HL-60 (cell line): Measurements from ENCODE around the gene NHERF2.

Experiments
- DNase-seq, 2 experiments: peaks; one replicate each; pipeline ENCODE4 v3.0.0-alpha.2; 2010 to 2020; ENCODE audit warnings: low read depth in 1 of 2, low spot score in 1 of 2
- H3K27ac ChIP-seq: fragments of 250-450 bp; sonication (Bioruptor Pico); replicated peaks from 2 replicates; pipeline ENCODE4 v1.5.1; 2020; ENCODE audit warnings: mild to moderate bottlenecking, moderate library complexity
- H3K27me3 ChIP-seq: fragments of 250-450 bp; sonication (Bioruptor Pico); 2 replicates; pipeline ENCODE4 v1.5.1; 2021; ENCODE audit warnings: mild to moderate bottlenecking, moderate library complexity; ENCODE audit not compliant: insufficient read depth, poor library complexity, severe bottlenecking
- H3K4me3 ChIP-seq: replicated peaks from 2 replicates; pipeline ENCODE4 v1.5.1; 2011; ENCODE audit warnings: mild to moderate bottlenecking, control low read depth, low read length; ENCODE audit not compliant: insufficient read depth
- CTCF ChIP-seq: IDR thresholded peaks from one replicate; pipeline ENCODE4 v1.5.1; 2011; ENCODE audit warnings: low read length, control low read depth, inconsistent platforms; ENCODE audit not compliant: insufficient read depth
- GABPA ChIP-seq: IDR thresholded peaks from 2 replicates; pipeline ENCODE4 v1.6.1; 2012; ENCODE audit warnings: low read depth
- POLR2AphosphoS5 ChIP-seq: IDR thresholded peaks from 2 replicates; pipeline ENCODE4 v1.6.1; 2012; ENCODE audit warnings: low read depth
- REST ChIP-seq: IDR thresholded peaks from 2 replicates; pipeline ENCODE4 v1.6.1; 2012; ENCODE audit warnings: low read depth; ENCODE audit not compliant: insufficient replicate concordance
- SPI1 ChIP-seq: IDR thresholded peaks from 2 replicates; pipeline ENCODE4 v1.6.1; 2012; ENCODE audit warnings: low read depth, mild to moderate bottlenecking, borderline replicate concordance

Gene NHERF2

GRCh38 chr16:1999866-2000514 is 26.7 kb upstream of the NHERF2 start:
- Histone ChIP-seq H3K4me3 (no peak overlapping the region), H3K27ac (no peak overlapping the region), H3K27me3 (no peaks in the 10 kb centered on the region)
- TF ChIP-seq REST: no peak
- no peak for TF ChIP-seq GABPA
- TF ChIP-seq CTCF: no peak
- no peak for DNase-seq

- DNase-seq: no peak
- no peaks in the 10 kb centered on the region for H3K27me3 ChIP-seq
- no peak overlapping the region for H3K27ac ChIP-seq
- TF ChIP-seq CTCF (no peak), POLR2AphosphoS5 (no peak), GABPA (no peak), REST (no peak), SPI1 (no peak)
- H3K4me3 ChIP-seq: no peak overlapping the region
These were observed 25.7 kb upstream of the NHERF2 start for GRCh38 chr16:2001035-2001434.

GRCh38 chr16:2001456-2002355 is 25.0 kb upstream of the NHERF2 start:
- no peak for TF ChIP-seq POLR2AphosphoS5
- no peak for TF ChIP-seq CTCF
- no peak for TF ChIP-seq GABPA
- no peak for TF ChIP-seq SPI1
- TF ChIP-seq REST: no peak

More at GRCh38 chr16:2001456-2002355, 25.0 kb upstream of the NHERF2 start:
- DNase-seq: no peak
- Histone ChIP-seq H3K4me3 (no peak overlapping the region), H3K27ac (no peak overlapping the region), H3K27me3 (no peaks in the 10 kb centered on the region)
